Naive thymus-derived CD4-positive, alpha-beta T cell (primary cell): ENCODE data around the gene AFF2. TPM values are rescaled to one million over a fixed set of nuclear protein-coding genes. Genes with fewer than 3 reads are reported as not detected.

Experiments used
- ATAC-seq: fragments of 150-1000 bp; cut with Tn5 transposase; 2 replicates; pipeline ENCODE4 v1.10.0; 2021; ENCODE audit warnings: mild to moderate bottlenecking, moderate library complexity
- CTCF ChIA-PET: fragments of 350-600 bp; sonication (Branson Sonifier 250); formaldehyde crosslinking; loops from one replicate; lab custom pipeline; 2021; ENCODE audit warnings: antibody characterized with exemption; lab: Charles Lee
- POLR2A ChIA-PET: fragments of 350-600 bp; sonication (Branson Sonifier 250); formaldehyde crosslinking; loops from one replicate; lab custom pipeline; 2021; ENCODE audit warnings: antibody characterized with exemption, inconsistent platforms; lab: Charles Lee
- DNase-seq, 9 donors: peaks; one replicate each; pipeline versions ENCODE4 v3.0.0 to v3.0.0-alpha.2; 2020 to 2022; ENCODE audit warnings: mixed read lengths in 1 of 9
- H3K27ac ChIP-seq: one replicate; pipeline ENCODE4 v1.7.0; 2013; ENCODE audit warnings: mild to moderate bottlenecking, low read depth, low read length, moderate library complexity
- H3K27me3 ChIP-seq, 2 donors: one replicate each; pipeline ENCODE4 v1.7.0; 2013; ENCODE audit warnings: low read length in 2 of 2, mild to moderate bottlenecking in 2 of 2, moderate library complexity in 2 of 2; ENCODE audit not compliant: control insufficient read depth in 2 of 2, insufficient read depth in 2 of 2
- H3K36me3 ChIP-seq, 3 experiments: 1 replicate in 2 of 3; 2 replicates in 1 of 3; pipeline ENCODE4 v1.7.0; 2013; ENCODE audit warnings: low read length in 3 of 3, mild to moderate bottlenecking in 3 of 3, moderate library complexity in 1 of 3; ENCODE audit not compliant: insufficient read depth in 3 of 3, control insufficient read depth in 2 of 3
- H3K4me1 ChIP-seq, 2 donors: one replicate each; pipeline ENCODE4 v1.7.0; 2013; ENCODE audit warnings: low read length in 2 of 2, mild to moderate bottlenecking in 2 of 2, moderate library complexity in 1 of 2; ENCODE audit not compliant: control insufficient read depth in 2 of 2, insufficient read depth in 2 of 2
- H3K4me3 ChIP-seq: 2 replicates; pipeline ENCODE4 v1.7.0; 2013; ENCODE audit warnings: mild to moderate bottlenecking, low read length
- H3K9me3 ChIP-seq, 3 experiments: 1 replicate in 2 of 3; 2 replicates in 1 of 3; pipeline ENCODE4 v1.7.0; 2013; ENCODE audit warnings: low read length in 3 of 3; ENCODE audit not compliant: control insufficient read depth in 2 of 3
- H3K27ac Mint-ChIP-seq, 9 donors: one replicate each; pipeline ENCODE4 v1.8.0; 2020 to 2022; ENCODE audit warnings: mixed read lengths in 9 of 9, mild to moderate bottlenecking in 8 of 9, moderate library complexity in 5 of 9, inconsistent platforms in 2 of 9
- H3K27me3 Mint-ChIP-seq, 5 donors: one replicate each; pipeline ENCODE4 v1.8.0; 2021 to 2022; ENCODE audit warnings: mixed read lengths in 5 of 5, mild to moderate bottlenecking in 1 of 5
- H3K36me3 Mint-ChIP-seq, 5 donors: one replicate each; pipeline ENCODE4 v1.8.0; 2020 to 2022; ENCODE audit warnings: mixed read lengths in 5 of 5, mild to moderate bottlenecking in 3 of 5, inconsistent platforms in 1 of 5
- H3K4me1 Mint-ChIP-seq, 7 donors: one replicate each; pipeline ENCODE4 v1.8.0; 2020 to 2022; ENCODE audit warnings: mixed read lengths in 7 of 7, mild to moderate bottlenecking in 3 of 7, inconsistent platforms in 1 of 7
- H3K4me3 Mint-ChIP-seq, 10 donors: one replicate each; pipeline ENCODE4 v1.8.0; 2020 to 2022; ENCODE audit warnings: mild to moderate bottlenecking in 10 of 10, mixed read lengths in 10 of 10, moderate library complexity in 6 of 10, inconsistent platforms in 2 of 10
- H3K9me3 Mint-ChIP-seq, 11 donors: one replicate each; pipeline ENCODE4 v1.8.0; 2020 to 2022; ENCODE audit warnings: mixed read lengths in 11 of 11, mild to moderate bottlenecking in 4 of 11, inconsistent platforms in 1 of 11, moderate library complexity in 1 of 11
- intact Hi-C, 2 donors: fragments of 100-400 bp; cut with micrococcal nuclease; formaldehyde crosslinking; loops; one replicate each; pipeline ENCODE4 v1.15.1; 2023
- polyA plus RNA-seq, 2 donors: library from polyadenylated mRNA; unstranded; fragments of 300-500 nt; fragmentation: Illumina TruSeq; gene quantifications; one replicate each; pipeline ENCODE4 v1.2.3, GENCODE V29; 2021
- total RNA-seq, 6 experiments: library from RNA in 5 of 6; stranded (reverse) in 5 of 6; gene quantifications; 1 replicate in 5 of 6; 2 replicates in 1 of 6; pipeline ENCODE4 v1.2.3 and lab custom pipeline; 2021 to 2026

The AFF2 gene
- total and polyA plus RNA-seq, 7 experiments from 2014 or later: 0.31 to 6.0 (median 2.8) TPM

GRCh38 chrX:148592595-148592994 lies 92.2 kb downstream of the AFF2 start:
- H3K27me3 Mint-ChIP-seq: no peaks in the 10 kb centered on the region
- POLR2A ChIA-PET: no interaction called here
- CTCF ChIA-PET: no interaction called here
- H3K36me3 Mint-ChIP-seq: peaks cover 0 to 4% (median 0%) of the 10 kb centered on the region in 5 donors
- H3K4me3 ChIP-seq: no peak overlapping the region
- no peak for DNase-seq
- no peaks in the 10 kb centered on the region for H3K9me3 ChIP-seq
- peaks cover 0 to 2% (median 0%) of the 10 kb centered on the region in 7 donors for H3K4me1 Mint-ChIP-seq
- no peaks in the 10 kb centered on the region for H3K4me1 ChIP-seq
- H3K27ac Mint-ChIP-seq: no peak overlapping the region
- H3K36me3 ChIP-seq: no peaks in the 10 kb centered on the region
- H3K27ac ChIP-seq: no peak overlapping the region
- no peaks in the 10 kb centered on the region for H3K27me3 ChIP-seq
- ATAC-seq: no peak
- no peaks in the 10 kb centered on the region for H3K9me3 Mint-ChIP-seq
- no peak overlapping the region for H3K4me3 Mint-ChIP-seq
- intact Hi-C loops: no loop called here

- Histone ChIP-seq H3K4me3 (no peak overlapping the region), H3K27me3 (no peaks in the 10 kb centered on the region), H3K4me1 (no peaks in the 10 kb centered on the region), H3K9me3 (no peaks in the 10 kb centered on the region), H3K27ac (no peak overlapping the region), H3K36me3 (no peaks in the 10 kb centered on the region)
- DNase-seq (no peak), ATAC-seq (no peak)
- POLR2A ChIA-PET: no interaction called here
- H3K36me3 Mint-ChIP-seq: peaks cover 0 to 4% (median 0%) of the 10 kb centered on the region in 5 donors
- H3K27ac Mint-ChIP-seq: no peak overlapping the region
- H3K9me3 Mint-ChIP-seq: no peaks in the 10 kb centered on the region
- intact Hi-C loops: no loop called here
- H3K4me1 Mint-ChIP-seq: peaks cover 0 to 2% (median 0%) of the 10 kb centered on the region in 7 donors
- no peak overlapping the region for H3K4me3 Mint-ChIP-seq
- CTCF ChIA-PET: no interaction called here
- no peaks in the 10 kb centered on the region for H3K27me3 Mint-ChIP-seq
These were observed 92.7 kb downstream of the AFF2 start for GRCh38 chrX:148593146-148593545.

GRCh38 chrX:148593987-148594386 lies 93.6 kb downstream of the AFF2 start:
- DNase-seq: no peak
- POLR2A ChIA-PET: no interaction called here
- Mint-ChIP-seq H3K36me3 (peaks cover 0 to 4% (median 0%) of the 10 kb centered on the region in 5 donors), H3K4me3 (no peak overlapping the region), H3K27ac (no peak overlapping the region), H3K27me3 (no peaks in the 10 kb centered on the region), H3K4me1 (no peaks in the 10 kb centered on the region), H3K9me3 (no peaks in the 10 kb centered on the region)
- ATAC-seq: no peak
- no peaks in the 10 kb centered on the region for H3K9me3 ChIP-seq
- H3K27ac ChIP-seq: no peak overlapping the region
- intact Hi-C loops: no loop called here
- H3K27me3 ChIP-seq: no peaks in the 10 kb centered on the region
- CTCF ChIA-PET: no interaction called here
- H3K4me1 ChIP-seq: no peaks in the 10 kb centered on the region
- no peak overlapping the region for H3K4me3 ChIP-seq
- no peaks in the 10 kb centered on the region for H3K36me3 ChIP-seq

GRCh38 chrX:148599404-148599803 lies 99.0 kb downstream of the AFF2 start:
- POLR2A ChIA-PET: no interaction called here
- no peaks in the 10 kb centered on the region for H3K27me3 Mint-ChIP-seq
- Histone ChIP-seq H3K4me3 (no peak overlapping the region), H3K27ac (no peak overlapping the region), H3K27me3 (no peaks in the 10 kb centered on the region), H3K36me3 (no peaks in the 10 kb centered on the region), H3K4me1 (no peaks in the 10 kb centered on the region), H3K9me3 (no peaks in the 10 kb centered on the region)
- H3K36me3 Mint-ChIP-seq: peaks cover 0 to 4% (median 0%) of the 10 kb centered on the region in 5 donors
- CTCF ChIA-PET: no interaction called here
- no peaks in the 10 kb centered on the region for H3K9me3 Mint-ChIP-seq
- H3K4me3 Mint-ChIP-seq: no peak overlapping the region
- intact Hi-C loops: no loop called here
- ATAC-seq: no peak
- no peaks in the 10 kb centered on the region for H3K4me1 Mint-ChIP-seq
- DNase-seq: no peak
- H3K27ac Mint-ChIP-seq: no peak overlapping the region

- POLR2A ChIA-PET: no interaction called here
- Histone ChIP-seq H3K27ac (no peak overlapping the region), H3K9me3 (no peaks in the 10 kb centered on the region), H3K4me1 (no peaks in the 10 kb centered on the region), H3K36me3 (no peaks in the 10 kb centered on the region), H3K4me3 (no peak overlapping the region), H3K27me3 (no peaks in the 10 kb centered on the region)
- ATAC-seq (no peak), DNase-seq (no peak)
- no peaks in the 10 kb centered on the region for H3K27me3 Mint-ChIP-seq
- H3K4me1 Mint-ChIP-seq: no peaks in the 10 kb centered on the region
- no peaks in the 10 kb centered on the region for H3K36me3 Mint-ChIP-seq
- intact Hi-C loops: no loop called here
- H3K27ac Mint-ChIP-seq: no peak overlapping the region
- peaks cover 0 to under 1% (median 0%) of the 10 kb centered on the region in 11 donors for H3K9me3 Mint-ChIP-seq
- CTCF ChIA-PET: no interaction called here
- H3K4me3 Mint-ChIP-seq: no peak overlapping the region
These were observed 99.7 kb downstream of the AFF2 start for GRCh38 chrX:148600131-148600530.

GRCh38 chrX:148600581-148600980 lies 100.2 kb downstream of the AFF2 start:
- Histone ChIP-seq H3K27me3 (no peaks in the 10 kb centered on the region), H3K27ac (no peak overlapping the region), H3K4me3 (no peak overlapping the region), H3K9me3 (no peaks in the 10 kb centered on the region), H3K36me3 (no peaks in the 10 kb centered on the region), H3K4me1 (no peaks in the 10 kb centered on the region)
- intact Hi-C loops: no loop called here
- Mint-ChIP-seq H3K9me3 (peaks cover 0 to 2% (median 0%) of the 10 kb centered on the region in 11 donors), H3K4me1 (no peaks in the 10 kb centered on the region), H3K27me3 (no peaks in the 10 kb centered on the region), H3K4me3 (no peak overlapping the region), H3K36me3 (no peaks in the 10 kb centered on the region), H3K27ac (no peak overlapping the region)
- ATAC-seq: no peak
- no peak for DNase-seq
- ChIA-PET POLR2A (no interaction called here), CTCF (no interaction called here)

GRCh38 chrX:148601034-148601433 lies 100.6 kb downstream of the AFF2 start:
- no peaks in the 10 kb centered on the region for H3K9me3 ChIP-seq
- ChIA-PET POLR2A (no interaction called here), CTCF (no interaction called here)
- Mint-ChIP-seq H3K9me3 (peaks cover 0 to 2% (median 0%) of the 10 kb centered on the region in 11 donors), H3K4me3 (no peak overlapping the region), H3K36me3 (no peaks in the 10 kb centered on the region), H3K27me3 (no peaks in the 10 kb centered on the region), H3K27ac (no peak overlapping the region), H3K4me1 (no peaks in the 10 kb centered on the region)
- no peak overlapping the region for H3K27ac ChIP-seq
- H3K4me3 ChIP-seq: no peak overlapping the region
- no peaks in the 10 kb centered on the region for H3K36me3 ChIP-seq
- DNase-seq (no peak), ATAC-seq (no peak)
- no peaks in the 10 kb centered on the region for H3K4me1 ChIP-seq
- intact Hi-C loops: no loop called here
- no peaks in the 10 kb centered on the region for H3K27me3 ChIP-seq
